ENCODE data around the gene P2RY8.
"Not testable (repeated sequence)": the region's sequence is repeated elsewhere in the genome, so short reads cannot be mapped to it uniquely, and the experiment has no call there.

P2RY8 gene

GRCh38 chrX:1485033-1485432, 52.0 kb downstream of the P2RY8 start:
- DNase-seq = no peak

- no peak for DNase-seq
Measured at GRCh38 chrX:1484638-1485019, 52.4 kb downstream of the P2RY8 start.

GRCh38 chrX:1483843-1484637, 52.9 kb downstream of the P2RY8 start:
- DNase-seq = no peak

GRCh38 chrX:1482530-1482928, 54.5 kb downstream of the P2RY8 start:
- not testable (repeated sequence) for DNase-seq

GRCh38 chrX:1481636-1482529, 55.1 kb downstream of the P2RY8 start:
- DNase-seq = no peak

GRCh38 chrX:1480082-1480785, 56.8 kb downstream of the P2RY8 start:
- no peak for DNase-seq

- no peak for DNase-seq
Measured at GRCh38 chrX:1477801-1478458, 59.1 kb downstream of the P2RY8 start.

- DNase-seq = no peak
Measured at GRCh38 chrX:1477229-1477628, 59.8 kb downstream of the P2RY8 start.

GRCh38 chrX:1476682-1477081, 60.3 kb downstream of the P2RY8 start:
- DNase-seq = no peak

- DNase-seq = no peak
Measured at GRCh38 chrX:1475881-1476280, 61.1 kb downstream of the P2RY8 start.

GRCh38 chrX:1475481-1475880, 61.5 kb downstream of the P2RY8 start:
- no peak for DNase-seq

- DNase-seq = not testable (repeated sequence)
Measured at GRCh38 chrX:1474593-1474992, 62.4 kb downstream of the P2RY8 start.

- no peak for DNase-seq
Measured at GRCh38 chrX:1472975-1473374, 64.0 kb downstream of the P2RY8 start.

- DNase-seq = no peak
Measured at GRCh38 chrX:1468250-1468772, 68.7 kb downstream of the P2RY8 start.

GRCh38 chrX:1466971-1467561, 69.9 kb downstream of the P2RY8 start:
- DNase-seq = no peak

- no peak for DNase-seq
Measured at GRCh38 chrX:1466232-1466661, 70.7 kb downstream of the P2RY8 start.

- DNase-seq = no peak
Measured at GRCh38 chrX:1465286-1466231, 71.4 kb downstream of the P2RY8 start.

- no peak for DNase-seq
Measured at GRCh38 chrX:1464971-1465285, 72.1 kb downstream of the P2RY8 start.

- DNase-seq = no peak
Measured at GRCh38 chrX:1464041-1464970, 72.7 kb downstream of the P2RY8 start.

GRCh38 chrX:1463581-1463980, 73.4 kb downstream of the P2RY8 start:
- no peak for DNase-seq
